HEK293 (cell line): ENCODE measurements around the gene VAPA.

Experiments used
- CTCF ChIA-PET: fragments of 350-600 bp; formaldehyde crosslinking; extraction: SDS; loops from one replicate; lab custom pipeline; 2021; ENCODE audit warnings: antibody characterized with exemption; lab: Yijun Ruan, JAX
- POLR2A ChIA-PET: fragments of 300-600 bp; formaldehyde crosslinking; extraction: SDS; loops from one replicate; lab custom pipeline; 2020; ENCODE audit warnings: antibody characterized with exemption, inconsistent platforms; lab: Yijun Ruan, JAX
- H3K27ac ChIP-seq: fragments of 200-500 bp; sonication (Bioruptor generic); 2 replicates; pipeline ENCODE4 v1.5.1; 2014; ENCODE audit warnings: low read depth, low read length, control low read depth, inconsistent platforms; ENCODE audit errors: extremely low read depth
- H3K36me3 ChIP-seq, 2 experiments: fragments of 200-500 bp in 1 of 2; sonication (Bioruptor generic) in 1 of 2; 1 replicate in 1 of 2; 2 replicates in 1 of 2; pipeline ENCODE4 v1.5.1; 2014 to 2017; ENCODE audit warnings: inconsistent platforms in 2 of 2, low read length in 2 of 2; ENCODE audit not compliant: control insufficient read depth in 2 of 2, insufficient read depth in 1 of 2
- H3K4me1 ChIP-seq: fragments of 200-500 bp; sonication (Bioruptor generic); 2 replicates; pipeline ENCODE4 v1.5.1; 2014; ENCODE audit warnings: mild to moderate bottlenecking, low read length, inconsistent platforms; ENCODE audit not compliant: control insufficient read depth, insufficient read depth
- H3K4me3 ChIP-seq: 2 replicates; pipeline ENCODE4 v1.5.1; 2011; ENCODE audit warnings: low read depth, mild to moderate bottlenecking, control low read depth, low read length, moderate library complexity
- H3K9me3 ChIP-seq: fragments of 200-500 bp; sonication (Bioruptor generic); 2 replicates; pipeline ENCODE4 v1.5.1; 2014; ENCODE audit warnings: low read depth, low read length, inconsistent platforms; ENCODE audit not compliant: control insufficient read depth, insufficient read depth
- HOXA7 ChIP-seq: sonication (generic); formaldehyde crosslinking; IDR thresholded peaks from 2 replicates; pipeline ENCODE4 v1.8.1; 2022; ENCODE audit warnings: missing genetic modification reagents, borderline replicate concordance
- KLF17 ChIP-seq: fragments of 450-650 bp; formaldehyde crosslinking; IDR thresholded peaks from 2 replicates; pipeline ENCODE4 v1.5.1; 2016; ENCODE audit warnings: missing biosample characterization, missing genetic modification characterization
- MZF1 ChIP-seq: fragments of 450-650 bp; formaldehyde crosslinking; IDR thresholded peaks from 2 replicates; pipeline ENCODE4 v1.5.1; 2017; ENCODE audit warnings: missing biosample characterization, missing genetic modification characterization, borderline replicate concordance
- PBX3 ChIP-seq: sonication (generic); formaldehyde crosslinking; IDR thresholded peaks from 2 replicates; pipeline ENCODE4 v1.8.1; 2022; ENCODE audit warnings: mild to moderate bottlenecking, moderate library complexity, missing genetic modification reagents
- SP3 ChIP-seq: fragments of 450-650 bp; formaldehyde crosslinking; IDR thresholded peaks from 2 replicates; pipeline ENCODE4 v1.5.1; 2016; ENCODE audit warnings: missing biosample characterization, missing genetic modification characterization
- SP7 ChIP-seq: fragments of 450-650 bp; formaldehyde crosslinking; IDR thresholded peaks from 2 replicates; pipeline ENCODE4 v1.5.1; 2016; ENCODE audit warnings: missing biosample characterization, missing genetic modification characterization
- ZNF114 ChIP-seq: fragments of 450-650 bp; formaldehyde crosslinking; IDR thresholded peaks from 2 replicates; pipeline ENCODE4 v1.5.0; 2017; ENCODE audit warnings: missing biosample characterization, missing genetic modification characterization
- ZNF132 ChIP-seq: fragments of 450-650 bp; formaldehyde crosslinking; IDR thresholded peaks from 2 replicates; pipeline ENCODE4 v1.5.1; 2017; ENCODE audit warnings: missing biosample characterization, missing genetic modification characterization, borderline replicate concordance
- ZNF155 ChIP-seq: fragments of 450-650 bp; formaldehyde crosslinking; IDR thresholded peaks from 2 replicates; pipeline ENCODE4 v1.5.1; 2016; ENCODE audit warnings: missing biosample characterization, missing genetic modification characterization
- ZNF2 ChIP-seq: fragments of 450-650 bp; formaldehyde crosslinking; IDR thresholded peaks from 2 replicates; pipeline ENCODE4 v1.5.1; 2016; ENCODE audit warnings: missing biosample characterization, missing genetic modification characterization
- ZNF280D ChIP-seq: fragments of 450-650 bp; formaldehyde crosslinking; IDR thresholded peaks from 2 replicates; pipeline ENCODE4 v1.5.1; 2016; ENCODE audit warnings: missing biosample characterization, missing genetic modification characterization
- ZNF292 ChIP-seq: fragments of 450-650 bp; formaldehyde crosslinking; IDR thresholded peaks from 2 replicates; pipeline ENCODE4 v1.5.1; 2016; ENCODE audit warnings: low read depth, missing biosample characterization, missing genetic modification characterization, borderline replicate concordance
- ZNF416 ChIP-seq: fragments of 450-650 bp; formaldehyde crosslinking; IDR thresholded peaks from 2 replicates; pipeline ENCODE4 v1.5.1; 2016; ENCODE audit warnings: missing biosample characterization, missing genetic modification characterization
- ZNF449 ChIP-seq: fragments of 450-650 bp; formaldehyde crosslinking; IDR thresholded peaks from 2 replicates; pipeline ENCODE4 v1.5.1; 2017; ENCODE audit warnings: missing biosample characterization, mild to moderate bottlenecking, missing genetic modification characterization, moderate library complexity
- ZNF585B ChIP-seq: fragments of 450-650 bp; formaldehyde crosslinking; IDR thresholded peaks from 2 replicates; pipeline ENCODE4 v1.5.1; 2016; ENCODE audit warnings: missing biosample characterization, missing genetic modification characterization
- ZNF639 ChIP-seq: fragments of 450-650 bp; formaldehyde crosslinking; IDR thresholded peaks from 2 replicates; pipeline ENCODE4 v1.5.1; 2016; ENCODE audit warnings: missing biosample characterization, missing genetic modification characterization
- ZNF747 ChIP-seq: fragments of 450-650 bp; formaldehyde crosslinking; IDR thresholded peaks from 2 replicates; pipeline ENCODE4 v1.5.1; 2016; ENCODE audit warnings: missing biosample characterization, missing genetic modification characterization

Gene VAPA

GRCh38 chr18:9927392-9928063 lies 13.7 kb downstream of the VAPA start:
- POLR2A ChIA-PET: interaction anchor here (1.3 to 2.3 kb wide), 2 partner anchors 10 to 14 kb away, joined by 4 to 10 read pairs; partner anchors contain the start of gene VAPA
- Histone ChIP-seq H3K36me3 (peaks cover 3 to 5% of the 10 kb centered on the region in 2 experiments), H3K4me1 (peaks cover 49% of the 10 kb centered on the region), H3K27ac (no peak overlapping the region), H3K9me3 (no peaks in the 10 kb centered on the region), H3K4me3 (no peak overlapping the region)
- TF ChIP-seq SP7 (tag by site-specific recombination) (no peak), ZNF639 (no peak), SP3 (tag by site-specific recombination) (no peak), ZNF449 (tag by site-specific recombination) (0 out of 2 replicates have a peak, but pooled peaks have one; percentile 21), ZNF292 (tag by site-specific recombination) (no peak), ZNF585B (tag by site-specific recombination) (no peak), KLF17 (tag by site-specific recombination) (no peak), PBX3 (CRISPR knock-in tag) (no peak)
- CTCF ChIA-PET: interaction anchor here (0.6 to 1.8 kb wide), 3 partner anchors 12 to 46 kb away, joined by 3 to 4 read pairs (median 3); no protein-coding TSS in a partner anchor

GRCh38 chr18:9928646-9929259 lies 14.9 kb downstream of the VAPA start:
- Histone ChIP-seq H3K4me1 (peaks cover 45% of the 10 kb centered on the region), H3K9me3 (no peaks in the 10 kb centered on the region), H3K4me3 (no peak overlapping the region), H3K36me3 (peaks cover 5 to 12% of the 10 kb centered on the region in 2 experiments), H3K27ac (no peak overlapping the region)
- ChIA-PET CTCF (interaction anchor here (0.6 to 0.8 kb wide), 2 partner anchors 23 to 512 kb away, joined by 3 read pairs; no protein-coding TSS in a partner anchor), POLR2A (no interaction called here)
- TF ChIP-seq HOXA7 (CRISPR knock-in tag) (no peak), ZNF132 (no peak), MZF1 (tag by site-specific recombination) (no peak), PBX3 (CRISPR knock-in tag) (no peak), ZNF2 (tag by site-specific recombination) (no peak), ZNF155 (tag by site-specific recombination) (no peak), ZNF747 (tag by site-specific recombination) (no peak), ZNF280D (tag by site-specific recombination) (no peak), ZNF416 (no peak), ZNF114 (no peak)
